Lower lobe of right lung (tissue), 2 donors: ENCODE results near the gene TREH. TPM values are rescaled to one million over a fixed set of nuclear protein-coding genes. Genes with fewer than 3 reads are reported as not detected.
A peak's percentile ranks its signal among the peaks of the same experiment; 100 is the strongest.
"Not testable (repeated sequence)": the region's sequence is repeated elsewhere in the genome, so short reads cannot be mapped to it uniquely, and the experiment has no call there.

Source experiments
- ATAC-seq, 2 donors: fragments of 200-7000 bp; cut with Tn5 transposase; one replicate each; pipeline ENCODE4 v1.9.1; 2020 to 2022; ENCODE audit warnings: mild to moderate bottlenecking in 2 of 2, moderate library complexity in 2 of 2
- DNase-seq: peaks from one replicate; pipeline ENCODE4 v3.0.0-alpha.2; 2020
- H3K27ac ChIP-seq: fragments of 200-600 bp; one replicate; pipeline ENCODE4 v1.8.0; 2022
- H3K27me3 ChIP-seq: fragments of 200-600 bp; one replicate; pipeline ENCODE4 v1.8.0; 2022; ENCODE audit warnings: low read depth
- H3K36me3 ChIP-seq: fragments of 200-600 bp; one replicate; pipeline ENCODE4 v1.8.0; 2022; ENCODE audit warnings: mild to moderate bottlenecking
- H3K4me1 ChIP-seq: fragments of 200-600 bp; one replicate; pipeline ENCODE4 v1.8.0; 2022
- H3K4me3 ChIP-seq: fragments of 200-600 bp; one replicate; pipeline ENCODE4 v1.8.0; 2022; ENCODE audit warnings: mild to moderate bottlenecking
- H3K9me3 ChIP-seq: fragments of 200-600 bp; one replicate; pipeline ENCODE4 v1.8.0; 2022
- intact Hi-C: fragments of 100-400 bp; cut with DNase I; formaldehyde crosslinking; loops from one replicate; pipeline ENCODE4 v1.11.0; 2022
- total RNA-seq: library from RNA; stranded (reverse); fragmentation: NEBNext Ultra II Directional; extraction: Animal tissue kit (Norgen Biotek cat#: 25700); gene quantifications from one replicate; pipeline ENCODE4 v1.2.1, GENCODE V29; 2021
- TF ChIP-seq, protein P1 (sequence below): fragments of 200-600 bp; IDR thresholded peaks from one replicate; pipeline ENCODE4 v1.8.0; 2022; ENCODE audit warnings: antibody characterized with exemption, mild to moderate bottlenecking
- donor health status: DM: no; HTN: yes; CAD: no; lungs with severe emphysema.

TREH gene
- total RNA-seq, 1 donor from 2014 or later = 0.30 TPM

DNA sequence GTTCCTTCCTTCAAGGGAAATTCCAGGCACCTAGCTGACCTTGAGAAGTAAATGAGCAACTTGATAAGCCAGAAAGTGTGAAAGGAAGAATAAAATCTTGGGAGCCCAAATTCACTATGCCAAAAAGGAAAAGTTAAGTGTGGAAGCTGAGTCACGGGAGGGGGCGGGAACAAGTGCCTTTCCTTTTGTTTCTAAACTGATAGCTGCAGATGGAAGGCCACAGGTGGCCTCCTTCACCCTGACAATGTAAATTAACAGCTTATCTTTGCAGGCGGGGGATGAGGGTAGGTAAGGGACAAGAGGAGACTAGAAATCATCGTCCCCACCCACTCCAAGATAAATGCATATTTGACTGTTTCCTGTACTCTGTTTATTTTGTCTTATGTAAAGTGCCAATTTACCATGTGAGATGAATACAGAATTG lies 36.4 kb upstream of the TREH start:
- peaks cover 14% of the 10 kb centered on the region for H3K4me1 ChIP-seq
- TF ChIP-seq, protein P1, sequence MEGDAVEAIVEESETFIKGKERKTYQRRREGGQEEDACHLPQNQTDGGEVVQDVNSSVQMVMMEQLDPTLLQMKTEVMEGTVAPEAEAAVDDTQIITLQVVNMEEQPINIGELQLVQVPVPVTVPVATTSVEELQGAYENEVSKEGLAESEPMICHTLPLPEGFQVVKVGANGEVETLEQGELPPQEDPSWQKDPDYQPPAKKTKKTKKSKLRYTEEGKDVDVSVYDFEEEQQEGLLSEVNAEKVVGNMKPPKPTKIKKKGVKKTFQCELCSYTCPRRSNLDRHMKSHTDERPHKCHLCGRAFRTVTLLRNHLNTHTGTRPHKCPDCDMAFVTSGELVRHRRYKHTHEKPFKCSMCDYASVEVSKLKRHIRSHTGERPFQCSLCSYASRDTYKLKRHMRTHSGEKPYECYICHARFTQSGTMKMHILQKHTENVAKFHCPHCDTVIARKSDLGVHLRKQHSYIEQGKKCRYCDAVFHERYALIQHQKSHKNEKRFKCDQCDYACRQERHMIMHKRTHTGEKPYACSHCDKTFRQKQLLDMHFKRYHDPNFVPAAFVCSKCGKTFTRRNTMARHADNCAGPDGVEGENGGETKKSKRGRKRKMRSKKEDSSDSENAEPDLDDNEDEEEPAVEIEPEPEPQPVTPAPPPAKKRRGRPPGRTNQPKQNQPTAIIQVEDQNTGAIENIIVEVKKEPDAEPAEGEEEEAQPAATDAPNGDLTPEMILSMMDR = no peak
- H3K9me3 ChIP-seq = no peaks in the 10 kb centered on the region
- H3K27ac ChIP-seq = peak overlapping the region; percentile 36
- H3K4me3 ChIP-seq = no peak overlapping the region
- DNase-seq = no peak
- H3K27me3 ChIP-seq = no peaks in the 10 kb centered on the region
- ATAC-seq = peak in 1 of 2 donors; percentile 66
- intact Hi-C loops = no loop called here
- no peaks in the 10 kb centered on the region for H3K36me3 ChIP-seq

DNA sequence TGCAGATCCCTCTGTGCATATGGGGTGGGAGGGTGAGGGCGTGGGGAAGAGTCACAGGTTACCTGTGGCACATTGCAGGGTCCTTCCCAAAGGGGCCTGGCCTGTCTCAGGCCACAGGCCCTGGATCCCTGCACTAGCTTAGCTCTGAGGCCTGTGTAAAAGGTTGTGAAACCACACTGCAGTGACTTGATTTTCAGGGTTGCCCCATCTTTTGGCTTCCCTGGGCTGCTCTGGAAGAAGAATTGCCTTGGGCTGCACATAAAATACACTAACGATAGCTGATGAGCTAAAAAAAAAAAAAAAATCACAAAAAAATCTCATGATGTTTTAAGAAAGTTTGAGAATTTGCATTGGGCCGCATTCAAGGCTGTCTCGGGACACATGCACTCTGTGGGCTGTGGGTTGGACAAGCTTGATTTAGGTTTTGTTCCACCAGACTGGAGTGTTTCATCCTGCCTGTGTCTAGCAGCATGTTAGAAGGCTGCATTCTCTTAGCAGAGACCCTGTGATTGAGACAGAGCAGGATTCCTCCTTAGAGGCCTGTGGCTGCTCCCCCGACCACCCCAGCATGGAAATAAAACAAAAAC lies 35.9 kb upstream of the TREH start:
- intact Hi-C loops = no loop called here
- H3K4me1 ChIP-seq = peaks cover 14% of the 10 kb centered on the region
- peak overlapping the region; percentile 36 for H3K27ac ChIP-seq
- TF ChIP-seq, protein P1 = no peak
- H3K4me3 ChIP-seq = no peak overlapping the region
- H3K36me3 ChIP-seq = no peaks in the 10 kb centered on the region
- no peaks in the 10 kb centered on the region for H3K27me3 ChIP-seq
- ATAC-seq = peak; percentile 50 to 66
- no peaks in the 10 kb centered on the region for H3K9me3 ChIP-seq
- no peak for DNase-seq

DNA sequence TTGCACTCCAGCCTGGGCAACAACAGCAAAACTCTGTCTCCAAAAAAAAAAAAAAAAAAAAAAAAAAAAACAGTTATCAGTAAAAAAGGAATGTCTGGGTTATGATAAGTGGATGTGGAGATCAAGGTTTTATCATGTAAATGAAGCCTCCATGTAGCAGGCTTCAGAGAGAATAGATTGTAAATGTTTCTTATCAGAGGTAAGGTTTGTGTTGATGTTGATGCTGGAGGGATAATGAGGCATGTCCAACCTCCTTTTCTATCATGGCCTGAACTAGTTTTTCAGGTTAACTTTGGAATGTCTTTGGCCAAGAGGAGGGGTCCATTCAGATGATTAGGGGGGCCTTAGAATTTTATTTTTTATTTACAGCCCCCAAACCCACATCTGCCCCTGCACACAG lies 35.4 kb upstream of the TREH start:
- intact Hi-C loops = no loop called here
- H3K4me1 ChIP-seq = peaks cover 14% of the 10 kb centered on the region
- no peak for DNase-seq
- no peak overlapping the region for H3K4me3 ChIP-seq
- H3K36me3 ChIP-seq = no peaks in the 10 kb centered on the region
- ATAC-seq = no peak
- no peaks in the 10 kb centered on the region for H3K27me3 ChIP-seq
- H3K27ac ChIP-seq = no peak overlapping the region
- no peaks in the 10 kb centered on the region for H3K9me3 ChIP-seq
- TF ChIP-seq, protein P1 = no peak

DNA sequence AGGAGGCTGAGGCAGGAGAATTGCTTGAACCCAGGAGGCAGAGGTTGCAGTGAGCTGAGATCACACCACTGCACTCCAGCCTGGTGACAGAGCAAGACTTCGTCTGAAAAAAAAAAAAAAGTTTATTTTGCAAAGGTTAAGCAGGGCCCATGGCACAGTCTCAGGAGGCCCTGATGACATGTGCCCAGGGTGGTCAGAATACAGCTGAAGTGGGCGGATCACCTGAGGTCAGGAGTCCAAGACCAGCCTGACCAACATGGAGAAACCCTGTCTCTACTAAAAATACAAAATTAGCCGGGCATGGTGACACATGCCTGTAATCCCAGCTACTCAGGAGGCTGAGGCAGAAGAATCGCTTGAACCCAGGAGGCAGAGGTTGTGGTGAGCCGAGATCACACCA lies 35.0 kb upstream of the TREH start:
- H3K4me3 ChIP-seq, H3K27ac ChIP-seq, H3K9me3 ChIP-seq, intact Hi-C loops, H3K27me3 ChIP-seq, H3K36me3 ChIP-seq, ATAC-seq, DNase-seq: not testable (repeated sequence)
- H3K4me1 ChIP-seq = peaks cover 14% of the 10 kb centered on the region

DNA sequence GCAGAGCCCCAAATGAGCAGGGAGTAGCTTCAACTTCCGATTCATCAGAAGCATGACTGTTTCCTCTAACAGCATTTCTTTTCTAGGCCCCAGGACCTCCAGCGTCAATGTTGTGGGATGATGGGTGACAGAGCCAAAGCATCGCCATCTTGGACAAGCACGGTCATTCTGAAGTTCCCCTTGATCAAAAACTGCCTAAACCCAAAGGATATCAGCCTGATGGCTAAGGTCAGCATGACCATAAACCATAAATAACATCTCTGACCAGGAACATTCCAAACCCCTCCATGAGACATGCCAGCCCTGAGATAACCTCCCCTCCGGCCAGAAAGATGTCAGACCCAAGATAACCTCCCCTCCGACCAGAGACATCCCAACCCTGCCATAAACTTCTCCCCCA lies 28.8 kb upstream of the TREH start:
- Histone ChIP-seq H3K4me3 (no peak overlapping the region), H3K9me3 (no peaks in the 10 kb centered on the region), H3K4me1 (peaks cover 6% of the 10 kb centered on the region), H3K36me3 (no peaks in the 10 kb centered on the region), H3K27me3 (no peaks in the 10 kb centered on the region), H3K27ac (no peak overlapping the region)
- TF ChIP-seq, protein P1 = no peak
- no peak for DNase-seq
- intact Hi-C loops = no loop called here
- ATAC-seq = no peak

DNA sequence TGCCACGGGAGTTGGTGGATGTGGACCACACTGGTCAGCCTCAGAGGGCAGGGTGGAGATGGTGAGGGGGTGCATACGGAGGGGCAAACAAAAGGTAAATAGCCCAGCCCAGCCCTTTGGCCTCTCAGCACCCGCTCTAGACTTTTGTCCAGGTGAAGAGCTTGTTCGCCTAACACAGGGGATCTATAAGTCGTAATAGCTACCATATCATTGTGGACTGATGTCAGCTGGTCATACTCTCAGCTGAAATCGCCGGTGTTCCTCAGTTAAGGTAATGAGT lies 27.0 kb upstream of the TREH start:
- no peak for ATAC-seq
- no peak overlapping the region for H3K4me3 ChIP-seq
- H3K27me3 ChIP-seq = no peaks in the 10 kb centered on the region
- TF ChIP-seq, protein P1 = no peak
- DNase-seq = no peak
- H3K36me3 ChIP-seq = no peaks in the 10 kb centered on the region
- intact Hi-C loops = no loop called here
- H3K4me1 ChIP-seq = peaks cover 6% of the 10 kb centered on the region
- H3K27ac ChIP-seq = no peak overlapping the region
- no peaks in the 10 kb centered on the region for H3K9me3 ChIP-seq
